HG03175 (cell line): ENCODE measurements around the gene MRAS.

Experiments
- ATAC-seq: cut with Tn5 transposase; IDR thresholded peaks from one replicate; pipeline ENCODE4 v1.9.1; 2021; ENCODE audit warnings: mild to moderate bottlenecking, moderate library complexity; ENCODE audit not compliant: unreplicated experiment

Gene MRAS

GRCh38 chr3:138347960-138348753, at the start of gene MRAS:
Gene MRAS (plus strand): TSS chr3:138348579. CDS start chr3:138372884, 24,305 bp downstream.
- ATAC-seq, result no peak

GRCh38 chr3:138300647-138301046, 47.7 kb upstream of the MRAS start:
- ATAC-seq, result no peak

- ATAC-seq, result no peak
Measured at GRCh38 chr3:138303474-138303873, 44.9 kb upstream of the MRAS start.

- no peak for ATAC-seq
Measured at GRCh38 chr3:138307899-138308298, 40.5 kb upstream of the MRAS start.

- no peak for ATAC-seq
Measured at GRCh38 chr3:138308783-138309182, 39.6 kb upstream of the MRAS start.

GRCh38 chr3:138310494-138310893, 37.9 kb upstream of the MRAS start:
- no peak for ATAC-seq

GRCh38 chr3:138314751-138315150, 33.6 kb upstream of the MRAS start:
- no peak for ATAC-seq

GRCh38 chr3:138317687-138318086, 30.7 kb upstream of the MRAS start:
- no peak for ATAC-seq

- no peak for ATAC-seq
Measured at GRCh38 chr3:138323971-138324370, 24.4 kb upstream of the MRAS start.

GRCh38 chr3:138325990-138326389, 22.4 kb upstream of the MRAS start:
- no peak for ATAC-seq

GRCh38 chr3:138326866-138327595, 21.3 kb upstream of the MRAS start:
- no peak for ATAC-seq

- no peak for ATAC-seq
Measured at GRCh38 chr3:138327831-138328230, 20.5 kb upstream of the MRAS start.

GRCh38 chr3:138328341-138328740, 20.0 kb upstream of the MRAS start:
- no peak for ATAC-seq

- peak; percentile 75 for ATAC-seq
Measured at GRCh38 chr3:138329127-138329983, 19.0 kb upstream of the MRAS start, which contains the start of gene NME9. Gene NME9 (minus strand): TSS chr3:138329851. CDS start chr3:138329335, 516 bp downstream.

GRCh38 chr3:138329984-138330293, 18.4 kb upstream of the MRAS start:
- no peak for ATAC-seq

GRCh38 chr3:138331143-138331894, 17.1 kb upstream of the MRAS start:
- ATAC-seq, result no peak

- ATAC-seq, result no peak
Measured at GRCh38 chr3:138332472-138333073, 15.8 kb upstream of the MRAS start.

- ATAC-seq, result no peak
Measured at GRCh38 chr3:138334608-138335007, 13.8 kb upstream of the MRAS start.

GRCh38 chr3:138336454-138336999, 11.9 kb upstream of the MRAS start:
- ATAC-seq, result no peak

- no peak for ATAC-seq
Measured at GRCh38 chr3:138338244-138338643, 10.1 kb upstream of the MRAS start.
